ENCODE data around the gene KCNH3. TPM values are rescaled to one million over a fixed set of nuclear protein-coding genes. Genes with fewer than 3 reads are reported as not detected.
A peak's percentile ranks its signal among the peaks of the same experiment; 100 is the strongest.
"Not testable (repeated sequence)": the region's sequence is repeated elsewhere in the genome, so short reads cannot be mapped to it uniquely, and the experiment has no call there.

The KCNH3 gene
- total RNA-seq, 1 donor from 2014 or later = 0.12 TPM

- DNase-seq (ENCODE audit: low read depth) = no peak
Observed at GRCh38 chr12:49496417-49497360, 42.1 kb upstream of the KCNH3 start.

GRCh38 chr12:49501895-49502294, 36.9 kb upstream of the KCNH3 start:
- no peak for DNase-seq (ENCODE audit: low read depth)
- no peak overlapping the region for H3K4me3 ChIP-seq (ENCODE audit: low read depth, low read length)
- TF ChIP-seq CTCF (conservative IDR thresholded peaks at IDR 0.05; ENCODE audit: low read depth, low read length) = no peak

More at GRCh38 chr12:49496417-49497360, 42.1 kb upstream of the KCNH3 start:
- H3K4me3 ChIP-seq (ENCODE audit: low read depth, low read length) = no peak overlapping the region
- TF ChIP-seq CTCF (conservative IDR thresholded peaks at IDR 0.05; ENCODE audit: low read depth, low read length) = no peak

- TF ChIP-seq CTCF (conservative IDR thresholded peaks at IDR 0.05; ENCODE audit: low read depth, low read length) = no peak
- DNase-seq (ENCODE audit: low read depth) = no peak
- H3K4me3 ChIP-seq (ENCODE audit: low read depth, low read length) = no peak overlapping the region
Observed at GRCh38 chr12:49502590-49502989, 36.2 kb upstream of the KCNH3 start.

DNA sequence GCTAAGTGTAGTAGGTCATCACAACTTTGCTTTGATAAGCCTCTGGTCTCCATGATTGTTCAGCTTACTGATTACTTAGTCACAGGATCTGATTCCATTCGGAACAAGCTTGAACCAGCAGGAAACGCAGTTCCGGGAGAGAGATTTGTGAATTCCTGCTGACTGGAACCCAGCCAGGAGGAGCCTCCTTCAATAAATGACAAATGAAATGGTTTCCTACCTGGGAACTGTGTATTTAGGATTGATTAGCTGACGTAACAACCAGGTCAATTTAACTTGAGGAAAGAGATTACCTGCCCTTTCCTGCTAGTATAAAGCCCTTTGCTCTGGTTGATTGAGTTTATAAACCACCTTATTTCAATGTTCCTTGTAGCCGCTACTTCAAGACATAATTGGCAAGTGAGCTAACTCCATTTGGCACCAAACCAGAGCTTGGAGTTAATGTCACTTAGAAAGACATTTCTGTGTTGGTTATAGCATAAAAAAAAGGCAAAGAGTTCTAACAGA, 35.1 kb upstream of the KCNH3 start:
- peak; percentile 96 for DNase-seq (ENCODE audit: low read depth)
- H3K4me3 ChIP-seq (ENCODE audit: low read depth, low read length) = peak overlapping the region; percentile 20
- no peak for TF ChIP-seq CTCF (conservative IDR thresholded peaks at IDR 0.05; ENCODE audit: low read depth, low read length)

DNA sequence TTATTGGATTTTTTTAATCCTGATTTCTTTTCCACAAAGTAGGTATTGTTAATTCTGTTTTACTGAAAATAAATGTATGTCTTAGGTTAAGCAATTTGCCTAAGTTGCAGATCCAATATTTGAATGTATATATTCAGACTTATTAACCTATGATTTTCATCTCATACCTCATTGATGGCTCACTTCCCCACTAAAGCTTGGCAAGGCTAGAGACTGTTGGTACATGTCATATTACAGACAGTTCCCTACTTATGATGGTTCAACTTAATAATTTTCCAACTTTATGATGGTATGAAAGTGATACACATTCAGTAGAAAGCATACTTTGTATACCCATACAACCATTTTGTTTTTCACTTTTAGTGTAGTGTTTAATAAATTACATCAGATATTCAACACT, 33.2 kb upstream of the KCNH3 start:
- no peak overlapping the region for H3K4me3 ChIP-seq (ENCODE audit: low read depth, low read length)
- DNase-seq (ENCODE audit: low read depth) = no peak
- TF ChIP-seq CTCF (conservative IDR thresholded peaks at IDR 0.05; ENCODE audit: low read depth, low read length) = no peak

DNA sequence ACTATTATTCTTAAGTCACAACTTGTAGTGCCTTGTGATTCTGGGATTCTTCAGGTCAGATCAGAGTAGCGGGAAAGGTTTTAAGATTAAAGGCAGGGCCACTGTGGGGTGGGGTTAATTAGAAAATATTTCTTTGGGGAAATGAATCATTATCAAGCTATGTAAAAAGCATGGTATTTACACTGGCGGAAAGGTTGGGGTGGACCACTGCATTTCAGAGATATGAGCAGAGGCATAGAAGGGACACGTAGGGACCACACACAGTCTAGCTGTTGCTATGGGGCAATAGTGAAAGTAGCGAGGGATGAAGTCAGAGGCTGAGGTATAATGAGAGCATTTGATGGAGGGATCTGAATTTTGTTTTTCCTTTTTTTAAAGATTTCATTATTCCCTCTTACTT, 31.7 kb upstream of the KCNH3 start:
- no peak for TF ChIP-seq CTCF (conservative IDR thresholded peaks at IDR 0.05; ENCODE audit: low read depth, low read length)
- no peak for DNase-seq (ENCODE audit: low read depth)
- H3K4me3 ChIP-seq (ENCODE audit: low read depth, low read length) = no peak overlapping the region

- H3K4me3 ChIP-seq (ENCODE audit: low read depth, low read length) = not testable (repeated sequence)
Observed at GRCh38 chr12:49509681-49510080, 29.1 kb upstream of the KCNH3 start.

More at GRCh38 chr12:49509681-49510080, 29.1 kb upstream of the KCNH3 start:
- not testable (repeated sequence) for DNase-seq (ENCODE audit: low read depth)

Measured in epithelial cell of proximal tubule (primary cell).